Ishikawa (cell line): ENCODE data around the gene CACNA2D3.

ENCODE experiments used
- CREB1 ChIP-seq: IDR thresholded peaks from 2 replicates; pipeline ENCODE4 v1.6.1; 2012; ENCODE audit warnings: low read depth
- EP300 ChIP-seq: IDR thresholded peaks from 2 replicates; pipeline ENCODE4 v1.6.1; 2012; ENCODE audit warnings: borderline replicate concordance
- TAF1 ChIP-seq: IDR thresholded peaks from 2 replicates; pipeline ENCODE4 v1.6.1; 2012; ENCODE audit warnings: low read depth, mild to moderate bottlenecking
- TEAD4 ChIP-seq: IDR thresholded peaks from 2 replicates; pipeline ENCODE4 v1.6.1; 2012
- ZBTB7A ChIP-seq: IDR thresholded peaks from 2 replicates; pipeline ENCODE4 v1.6.1; 2012; ENCODE audit warnings: low read depth
- TF ChIP-seq, protein P1 (sequence below): IDR thresholded peaks from 2 replicates; pipeline ENCODE4 v1.6.1; 2012
- TF ChIP-seq, protein P2 (sequence below): IDR thresholded peaks from 2 replicates; pipeline ENCODE4 v1.6.1; 2012; ENCODE audit warnings: low read depth, mild to moderate bottlenecking
- TF ChIP-seq, protein P3 (sequence below): IDR thresholded peaks from 2 replicates; pipeline ENCODE4 v1.6.1; 2012

GRCh38 chr3:54447427-54447826 lies 325.1 kb downstream of the CACNA2D3 start:
- TF ChIP-seq, protein P1, sequence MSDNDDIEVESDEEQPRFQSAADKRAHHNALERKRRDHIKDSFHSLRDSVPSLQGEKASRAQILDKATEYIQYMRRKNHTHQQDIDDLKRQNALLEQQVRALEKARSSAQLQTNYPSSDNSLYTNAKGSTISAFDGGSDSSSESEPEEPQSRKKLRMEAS: no peak
- TF ChIP-seq CREB1 (no peak), EP300 (no peak), ZBTB7A (no peak), TAF1 (no peak), TEAD4 (no peak)
- TF ChIP-seq, protein P2, sequence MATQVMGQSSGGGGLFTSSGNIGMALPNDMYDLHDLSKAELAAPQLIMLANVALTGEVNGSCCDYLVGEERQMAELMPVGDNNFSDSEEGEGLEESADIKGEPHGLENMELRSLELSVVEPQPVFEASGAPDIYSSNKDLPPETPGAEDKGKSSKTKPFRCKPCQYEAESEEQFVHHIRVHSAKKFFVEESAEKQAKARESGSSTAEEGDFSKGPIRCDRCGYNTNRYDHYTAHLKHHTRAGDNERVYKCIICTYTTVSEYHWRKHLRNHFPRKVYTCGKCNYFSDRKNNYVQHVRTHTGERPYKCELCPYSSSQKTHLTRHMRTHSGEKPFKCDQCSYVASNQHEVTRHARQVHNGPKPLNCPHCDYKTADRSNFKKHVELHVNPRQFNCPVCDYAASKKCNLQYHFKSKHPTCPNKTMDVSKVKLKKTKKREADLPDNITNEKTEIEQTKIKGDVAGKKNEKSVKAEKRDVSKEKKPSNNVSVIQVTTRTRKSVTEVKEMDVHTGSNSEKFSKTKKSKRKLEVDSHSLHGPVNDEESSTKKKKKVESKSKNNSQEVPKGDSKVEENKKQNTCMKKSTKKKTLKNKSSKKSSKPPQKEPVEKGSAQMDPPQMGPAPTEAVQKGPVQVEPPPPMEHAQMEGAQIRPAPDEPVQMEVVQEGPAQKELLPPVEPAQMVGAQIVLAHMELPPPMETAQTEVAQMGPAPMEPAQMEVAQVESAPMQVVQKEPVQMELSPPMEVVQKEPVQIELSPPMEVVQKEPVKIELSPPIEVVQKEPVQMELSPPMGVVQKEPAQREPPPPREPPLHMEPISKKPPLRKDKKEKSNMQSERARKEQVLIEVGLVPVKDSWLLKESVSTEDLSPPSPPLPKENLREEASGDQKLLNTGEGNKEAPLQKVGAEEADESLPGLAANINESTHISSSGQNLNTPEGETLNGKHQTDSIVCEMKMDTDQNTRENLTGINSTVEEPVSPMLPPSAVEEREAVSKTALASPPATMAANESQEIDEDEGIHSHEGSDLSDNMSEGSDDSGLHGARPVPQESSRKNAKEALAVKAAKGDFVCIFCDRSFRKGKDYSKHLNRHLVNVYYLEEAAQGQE: no peak
- TF ChIP-seq, protein P3, sequence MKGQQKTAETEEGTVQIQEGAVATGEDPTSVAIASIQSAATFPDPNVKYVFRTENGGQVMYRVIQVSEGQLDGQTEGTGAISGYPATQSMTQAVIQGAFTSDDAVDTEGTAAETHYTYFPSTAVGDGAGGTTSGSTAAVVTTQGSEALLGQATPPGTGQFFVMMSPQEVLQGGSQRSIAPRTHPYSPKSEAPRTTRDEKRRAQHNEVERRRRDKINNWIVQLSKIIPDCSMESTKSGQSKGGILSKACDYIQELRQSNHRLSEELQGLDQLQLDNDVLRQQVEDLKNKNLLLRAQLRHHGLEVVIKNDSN: no peak
